ENCODE measurements around the gene DNAJA4. TPM values are rescaled to one million over a fixed set of nuclear protein-coding genes. Genes with fewer than 3 reads are reported as not detected.

Gene DNAJA4
- total and polyA plus RNA-seq, 2 of the 8 experiments (the other 6 are each of a cell fraction or from before 2014, with no cell fraction given), result 3.6 to 6.2 TPM

GRCh38 chr15:78237146-78237545 lies 27.2 kb upstream of the DNAJA4 start (continued):
- no peak for TF ChIP-seq KDM5A (IDR thresholded peaks at IDR 0.05; ENCODE audit: low read length)
